Activated naive CD4-positive, alpha-beta T cell (primary cell): ENCODE measurements around the gene CDKL1.
"Not testable (repeated sequence)": the region's sequence is repeated elsewhere in the genome, so short reads cannot be mapped to it uniquely, and the experiment has no call there.

Source experiments
- DNase-seq, 4 experiments: peaks; one replicate each; lab custom pipeline; 2025; lab: John Stamatoyannopoulos, UW

The CDKL1 gene

DNA sequence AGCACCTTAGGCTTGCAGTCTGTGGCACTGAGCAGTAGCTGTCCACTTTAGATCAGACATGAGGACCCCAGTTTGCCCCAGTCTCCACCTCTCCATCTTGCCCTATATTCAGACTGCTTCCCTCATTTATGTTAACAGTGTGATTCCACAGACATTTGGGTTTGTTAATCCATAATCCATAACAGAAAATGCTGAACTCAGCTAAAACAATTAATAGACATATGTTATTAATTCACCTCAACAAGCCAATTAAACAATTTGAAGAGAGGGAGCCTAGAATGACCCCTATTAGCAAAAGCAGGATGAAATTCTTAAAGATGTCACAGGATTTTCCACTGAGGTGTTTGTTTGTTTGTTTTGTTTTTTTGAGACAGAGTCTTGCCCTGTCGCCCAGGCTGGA is 9.1 kb downstream of the CDKL1 start:
- no peak for DNase-seq

DNA sequence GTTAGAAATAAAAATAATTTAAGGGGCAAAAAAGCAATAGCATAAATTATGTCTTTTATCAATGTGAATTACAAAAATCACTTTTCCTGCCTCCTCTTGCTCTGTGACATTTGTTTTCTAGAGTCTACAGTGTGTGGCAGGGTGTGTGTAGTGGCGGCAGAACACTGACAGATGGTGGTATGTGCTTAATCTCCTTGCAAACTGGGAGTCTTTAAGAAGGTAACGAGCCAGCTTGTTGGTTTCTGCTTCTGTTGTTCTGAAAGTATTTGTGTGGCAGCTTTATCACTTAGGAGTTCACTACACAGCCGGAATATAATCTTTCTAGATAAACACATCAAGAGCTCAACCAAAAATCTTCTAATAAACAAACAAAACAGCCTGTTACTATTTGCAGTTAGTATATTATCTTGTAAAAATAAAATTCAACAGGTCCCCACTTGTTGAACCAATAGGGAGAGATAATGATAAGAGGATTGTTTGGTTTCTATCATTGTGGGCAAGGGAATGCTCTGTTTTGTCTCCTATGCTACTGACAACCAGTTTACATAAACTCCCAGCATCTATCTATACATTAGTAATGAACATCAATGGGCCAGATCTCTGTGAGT is 13.0 kb downstream of the CDKL1 start:
- DNase-seq, result no peak

DNA sequence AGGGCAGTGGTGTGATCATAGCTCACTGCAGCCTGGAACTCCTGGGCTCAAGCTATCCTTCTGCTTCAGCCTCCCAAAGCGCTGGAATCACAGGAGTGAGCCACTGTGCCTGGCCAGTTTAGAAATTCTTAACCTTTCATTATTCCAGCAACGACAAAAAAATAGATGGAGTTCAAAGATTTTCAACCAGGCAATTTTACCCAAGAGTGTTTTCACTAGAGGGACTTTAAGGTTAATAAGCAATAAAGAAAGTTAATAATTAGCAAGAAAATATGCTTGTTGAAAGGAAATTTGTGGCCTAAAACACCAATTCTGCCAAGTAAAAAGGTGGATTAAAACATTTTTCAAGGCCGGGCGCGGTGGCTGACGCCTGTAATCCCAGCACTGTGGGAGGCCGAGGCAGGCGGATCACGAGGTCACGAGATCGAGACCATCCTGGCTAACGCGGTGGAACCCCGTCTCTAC is 14.8 kb downstream of the CDKL1 start:
- DNase-seq, result no peak

DNA sequence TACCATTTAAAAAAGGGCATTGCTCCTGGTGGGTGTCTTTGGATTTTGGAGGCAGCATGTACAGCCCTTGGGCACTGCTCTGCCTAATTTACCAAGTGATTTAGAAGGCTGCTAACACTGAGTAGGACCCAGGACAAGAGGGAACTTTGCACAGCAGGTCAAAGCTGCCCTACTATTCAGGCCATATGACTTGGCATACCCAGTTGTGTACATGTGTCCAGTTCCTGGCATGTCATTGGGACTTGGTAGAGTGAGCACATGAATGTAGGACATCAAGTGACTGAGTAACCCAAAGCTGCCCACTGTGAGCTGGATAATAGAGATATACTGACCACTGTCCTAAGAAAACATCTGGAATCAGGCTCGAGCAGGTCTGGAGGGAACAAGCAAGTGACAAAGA is 15.7 kb downstream of the CDKL1 start:
- DNase-seq, result no peak

DNA sequence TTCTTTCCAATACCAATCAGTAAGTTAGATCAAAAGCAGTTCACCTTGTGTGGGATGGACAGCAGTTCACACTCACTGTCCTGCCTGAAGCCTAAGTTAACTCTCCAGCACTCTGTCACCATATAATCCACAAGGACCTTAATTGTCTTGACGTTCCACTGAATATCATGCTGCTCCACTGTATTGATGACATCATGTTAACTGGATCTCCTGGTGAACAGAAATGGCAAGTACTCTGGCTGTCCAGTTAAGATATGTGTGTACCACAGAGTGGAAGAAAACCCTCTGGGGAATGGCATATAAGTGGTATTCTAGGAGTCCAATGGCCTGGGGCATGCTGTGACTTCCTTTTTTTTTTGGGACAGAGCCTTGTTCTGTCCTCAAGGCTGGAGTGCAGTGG is 16.2 kb downstream of the CDKL1 start:
- DNase-seq, result no peak

DNA sequence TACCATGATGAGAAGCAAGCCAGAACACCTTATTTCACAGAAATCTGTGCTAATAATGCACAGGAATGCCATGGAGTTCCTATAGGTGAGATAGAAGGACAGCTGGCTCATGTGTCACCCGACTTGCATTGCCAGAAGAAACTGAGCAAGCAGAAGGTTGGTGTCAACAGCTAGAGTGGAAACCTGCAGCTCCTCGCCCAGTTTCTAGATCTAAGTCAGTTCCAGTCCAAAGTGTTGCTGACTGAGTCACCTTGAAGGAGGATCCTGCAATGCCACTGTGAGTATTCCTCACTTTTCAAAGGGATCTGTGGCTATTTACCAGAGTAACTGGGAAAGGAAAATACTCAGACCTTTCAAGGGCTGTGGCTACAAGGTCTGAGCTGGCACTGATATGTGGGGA is 17.1 kb downstream of the CDKL1 start:
- DNase-seq, result no peak

DNA sequence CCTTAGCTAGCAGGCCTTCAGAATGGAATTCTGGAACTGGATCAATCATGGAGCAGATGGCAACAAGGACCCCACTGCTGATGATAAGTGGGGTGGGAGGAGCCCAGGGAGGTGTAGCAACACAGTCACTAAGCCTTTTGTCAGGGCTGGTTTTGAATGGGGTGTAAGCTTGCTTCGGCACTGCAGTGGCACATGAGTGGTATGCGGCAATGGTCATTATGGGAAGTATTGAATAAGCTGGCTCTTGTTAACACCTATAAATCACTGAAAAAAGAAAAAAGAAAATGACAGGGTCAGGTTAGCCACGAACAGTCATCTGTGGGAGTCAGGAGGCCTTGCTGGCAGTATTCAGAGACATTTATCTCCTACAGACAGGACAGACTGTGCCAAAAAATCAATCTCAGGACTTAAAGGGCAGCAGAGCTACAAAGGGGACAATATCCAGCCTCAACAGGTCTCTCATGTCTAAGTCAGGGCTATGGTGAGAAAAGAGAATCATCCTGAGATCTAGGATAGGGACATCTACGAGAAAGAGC is 19.1 kb downstream of the CDKL1 start:
- DNase-seq, result no peak

DNA sequence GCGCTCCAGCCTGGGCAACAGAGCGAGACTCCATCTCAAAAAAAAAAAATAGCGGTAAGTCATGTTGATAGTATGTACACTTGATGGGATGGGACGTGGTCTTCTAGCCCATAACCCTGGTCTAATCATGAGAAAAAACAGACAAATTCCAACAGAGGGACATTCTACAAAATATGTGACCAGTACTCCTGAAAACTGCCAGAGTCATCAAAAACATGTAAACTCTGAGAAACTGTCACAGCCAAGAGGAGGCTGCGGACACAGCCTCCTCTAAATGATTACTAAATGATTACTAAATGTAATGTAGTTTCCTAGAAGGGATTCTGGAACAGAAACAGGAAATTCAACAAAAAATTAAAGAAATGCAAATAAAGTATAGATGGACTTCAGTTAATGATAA is 20.9 kb downstream of the CDKL1 start:
- DNase-seq, result no peak

DNA sequence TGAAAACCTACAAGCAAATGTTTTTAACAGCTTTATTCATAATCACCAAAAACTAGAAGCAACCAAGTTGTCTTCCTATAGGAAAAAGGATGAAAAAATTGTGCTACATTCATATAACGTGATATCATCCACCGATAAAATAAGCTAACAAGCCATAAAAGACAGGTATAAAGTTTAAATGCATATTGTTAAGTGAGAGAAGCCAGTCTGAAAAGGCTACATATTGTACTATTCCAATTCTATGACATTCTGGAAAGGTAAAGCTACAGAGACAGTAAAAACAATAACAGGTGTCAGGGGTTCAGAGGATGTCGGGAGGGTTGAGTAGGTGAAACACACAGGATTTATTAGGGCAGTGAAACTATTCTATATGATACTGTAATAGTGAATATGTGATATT is 22.7 kb downstream of the CDKL1 start:
- no peak for DNase-seq

DNA sequence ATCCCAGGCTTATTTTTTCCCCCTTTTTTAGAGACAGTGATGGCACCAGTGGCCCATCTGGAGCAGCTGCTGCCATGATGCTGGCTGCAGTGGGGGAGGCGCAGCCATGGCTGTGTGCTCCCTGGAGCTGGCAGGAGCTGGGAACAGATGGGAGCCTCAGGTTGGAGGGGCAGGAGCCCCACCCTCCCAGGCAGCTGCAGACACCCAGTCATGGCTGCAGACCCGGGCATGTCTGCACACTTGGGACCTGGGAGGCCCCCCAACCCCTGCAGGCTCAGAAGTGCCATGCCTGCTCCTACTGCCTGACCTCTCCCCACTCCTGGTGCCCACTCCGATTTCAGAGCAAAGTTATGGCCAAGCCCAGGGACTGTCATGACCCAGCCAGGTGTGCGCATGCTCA is 25.1 kb downstream of the CDKL1 start:
- DNase-seq, result no peak

DNA sequence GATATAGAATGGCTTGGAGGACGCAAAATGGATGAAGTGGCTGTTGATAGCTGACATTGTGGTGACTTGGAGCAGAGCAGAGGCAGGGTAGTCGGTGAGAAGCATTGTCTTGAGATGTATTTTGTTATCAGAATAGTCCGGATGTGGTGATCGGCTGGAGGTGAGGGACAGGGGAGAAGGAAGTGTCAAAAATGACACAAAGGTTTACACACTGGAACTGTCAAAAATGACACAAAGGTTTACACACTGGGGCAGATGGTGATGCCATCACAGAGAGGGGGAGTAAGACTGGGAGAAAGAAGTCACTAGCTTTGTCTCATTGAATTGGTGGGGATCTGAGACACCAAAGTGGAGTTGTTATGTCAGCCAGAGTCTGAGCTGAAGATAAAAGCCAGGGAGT is 30.1 kb downstream of the CDKL1 start:
- no peak for DNase-seq

DNA sequence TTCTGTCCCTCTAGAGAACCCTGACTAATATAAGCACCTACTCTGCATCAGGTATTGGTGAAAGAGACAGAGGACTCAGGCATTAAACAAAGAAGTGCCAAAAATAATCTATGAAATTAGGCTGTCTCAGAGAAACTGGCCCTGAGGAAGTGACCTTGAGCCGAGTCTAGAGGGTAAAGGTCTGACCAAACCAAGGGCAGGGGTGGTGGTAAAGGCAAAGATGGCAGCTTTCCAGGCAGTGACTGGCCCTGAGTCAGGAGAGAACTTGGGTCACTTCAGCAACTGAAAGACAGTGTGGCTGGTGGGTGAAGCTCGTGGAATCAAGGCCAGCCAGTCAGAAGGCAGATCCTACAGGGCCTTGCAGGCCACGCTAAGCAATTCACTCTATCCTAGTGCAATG is 30.6 kb downstream of the CDKL1 start:
- no peak for DNase-seq

DNA sequence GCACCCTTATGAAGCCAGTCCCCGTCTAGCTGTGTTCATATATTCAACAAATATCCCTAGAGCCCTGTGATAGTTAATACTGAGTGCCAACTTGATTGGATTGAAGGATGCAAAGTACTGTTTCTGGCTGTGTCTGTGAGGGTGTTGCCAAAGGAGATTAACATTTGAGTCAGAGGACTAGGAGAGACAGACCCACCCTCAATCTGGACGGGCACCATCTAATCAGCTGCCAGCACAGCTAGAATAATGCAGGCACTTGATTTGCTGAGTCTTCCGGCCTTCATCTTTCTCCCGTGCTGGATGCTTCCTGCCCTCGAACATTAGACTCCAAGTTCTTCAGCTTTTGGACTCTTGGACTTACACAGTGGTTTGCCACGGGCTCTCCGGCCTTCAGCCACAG is 31.1 kb downstream of the CDKL1 start:
- DNase-seq, result not testable (repeated sequence)

DNA sequence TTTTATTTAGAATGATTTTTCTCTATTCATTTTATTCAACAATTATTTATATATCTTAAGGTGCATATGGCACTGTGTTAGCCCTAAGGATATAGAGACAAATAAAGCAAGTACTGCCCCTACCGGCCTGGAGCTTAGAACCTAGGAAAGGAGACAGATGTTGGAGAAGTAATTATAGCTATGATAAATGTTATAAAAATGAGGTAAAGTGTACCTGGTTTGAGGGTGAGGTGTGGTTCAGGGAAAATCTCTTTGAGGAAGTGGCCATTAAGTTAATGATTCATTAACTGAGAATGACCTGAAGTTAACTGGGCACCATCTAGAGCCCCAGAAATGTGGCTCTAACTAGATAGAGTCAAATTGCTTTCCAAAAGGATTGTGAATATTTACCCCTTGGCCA is 31.9 kb downstream of the CDKL1 start:
- no peak for DNase-seq

DNA sequence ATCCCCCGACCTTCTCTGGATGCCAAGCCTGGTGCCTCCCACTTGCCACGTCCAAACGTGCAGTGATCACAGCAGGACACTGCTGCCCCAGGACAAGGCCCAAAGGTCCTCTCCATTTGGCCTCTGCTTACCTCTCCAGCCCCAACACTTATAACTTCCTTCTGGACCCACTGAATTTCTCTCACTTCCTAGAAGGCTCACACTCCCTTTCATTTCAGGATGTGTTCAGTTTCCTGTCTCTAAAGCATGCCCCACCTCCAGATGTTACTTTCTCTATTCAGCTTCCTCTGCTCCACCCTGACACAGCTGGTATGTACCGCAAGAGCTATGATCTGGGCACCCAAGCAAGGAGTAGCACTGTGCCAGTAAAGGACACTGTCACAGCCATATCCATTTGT is 33.0 kb downstream of the CDKL1 start:
- peak in 1 of 4 experiments; percentile 11 for DNase-seq

DNA sequence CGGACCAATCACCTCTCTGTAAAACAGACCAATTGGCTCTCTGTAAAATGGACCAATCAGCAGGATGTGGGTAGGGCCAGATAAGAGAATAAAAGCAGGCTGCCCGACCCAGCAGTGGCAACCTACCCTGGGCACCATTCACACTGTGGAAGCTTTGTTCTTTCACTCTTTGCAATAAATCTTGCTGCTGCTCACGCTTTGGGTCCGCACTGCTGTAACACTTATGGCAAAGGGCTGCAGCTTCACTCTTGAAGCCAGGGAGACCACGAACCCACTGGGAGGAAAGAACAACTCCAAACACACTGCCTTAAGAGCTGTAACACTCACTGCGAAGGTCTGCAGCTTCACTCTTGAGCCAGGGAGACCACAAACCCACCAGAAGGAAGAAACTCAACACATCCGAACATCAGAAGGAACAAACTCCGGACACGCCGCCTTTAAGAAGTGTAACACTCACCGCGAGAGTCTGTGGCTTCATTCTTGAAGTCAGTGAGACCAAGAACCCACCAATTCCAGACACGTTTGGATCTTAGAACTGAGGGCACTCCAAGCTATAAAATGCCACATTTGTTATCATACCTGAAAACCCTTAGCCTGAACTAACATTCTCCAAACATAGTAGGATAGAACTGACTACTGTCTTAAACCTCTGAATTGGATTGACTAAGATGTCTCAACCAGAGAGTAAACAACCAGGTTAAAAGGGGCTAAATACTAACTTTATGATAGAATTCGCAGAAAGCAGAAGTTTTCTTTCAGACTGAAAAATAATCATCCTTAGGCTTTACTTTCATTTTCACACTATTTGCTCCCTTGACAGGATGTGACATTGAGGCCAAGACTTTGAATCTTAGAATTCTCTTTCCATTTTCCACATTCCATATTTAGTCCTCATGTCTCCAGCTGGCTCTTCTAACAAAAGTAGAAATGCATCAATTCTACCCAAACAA is 33.6 kb downstream of the CDKL1 start:
- DNase-seq, result no peak

DNA sequence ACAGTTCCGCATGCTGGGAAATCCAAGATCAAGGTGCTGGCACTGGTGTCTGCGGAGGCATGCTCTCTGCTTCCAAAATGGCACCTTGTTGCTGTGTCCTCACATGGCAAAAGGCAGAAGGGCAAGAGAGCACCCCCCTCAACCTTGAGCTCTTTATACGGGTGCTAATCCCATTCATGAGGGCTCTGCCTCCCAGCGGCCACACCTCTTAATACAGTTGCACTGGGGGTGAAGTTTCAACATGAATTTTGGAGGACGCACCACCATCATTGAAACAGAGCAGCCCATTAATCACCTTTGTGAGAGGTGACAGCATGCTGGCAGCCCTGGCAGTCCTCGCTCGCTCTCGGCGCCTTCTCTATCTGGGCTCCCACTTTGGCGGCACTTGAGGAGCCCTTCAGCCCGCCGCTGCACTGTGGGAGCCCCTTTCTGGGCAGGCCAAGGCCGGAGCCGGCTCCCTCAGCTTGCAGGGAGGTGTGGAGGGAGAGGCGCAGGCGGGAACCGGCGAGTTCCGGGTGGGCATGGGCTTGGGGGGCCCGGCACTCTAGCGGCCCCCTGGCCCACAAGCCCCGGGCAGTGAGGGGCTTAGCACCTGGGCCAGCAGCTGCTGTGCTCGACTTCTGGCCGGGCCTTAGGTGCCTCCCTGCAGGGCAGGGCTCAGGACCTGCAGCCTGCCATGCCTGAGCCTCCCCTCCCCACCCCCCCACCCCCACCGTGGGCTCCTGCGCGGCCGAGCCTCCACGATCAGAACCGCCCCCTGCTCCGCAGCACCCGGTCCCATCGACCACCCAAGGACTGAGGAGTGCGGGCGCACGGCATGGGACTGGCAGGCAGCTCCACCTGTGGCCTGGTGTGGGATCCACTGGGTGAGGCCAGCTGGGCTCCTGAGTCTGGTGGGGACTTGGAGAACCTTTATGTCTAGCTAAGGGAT is 34.9 kb downstream of the CDKL1 start:
- not testable (repeated sequence) for DNase-seq

DNA sequence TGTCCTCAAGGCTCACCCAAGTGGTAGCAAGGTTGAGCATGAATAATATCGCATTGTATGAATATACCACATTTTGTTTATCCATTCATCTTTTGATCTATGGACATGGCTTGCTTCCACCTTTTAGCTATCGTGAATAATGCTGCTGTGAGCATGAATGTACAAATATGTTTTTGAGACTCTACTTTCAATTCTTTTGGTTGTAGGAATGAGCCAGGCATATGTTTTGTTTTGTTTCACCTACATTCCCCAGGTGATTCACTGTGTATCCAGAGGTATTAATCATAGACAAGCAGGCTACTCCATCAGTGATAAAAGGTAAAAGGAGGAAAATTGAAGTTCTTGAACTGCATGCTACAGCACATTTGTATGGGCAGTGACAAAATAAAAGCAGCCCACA is 35.8 kb downstream of the CDKL1 start:
- no peak for DNase-seq

DNA sequence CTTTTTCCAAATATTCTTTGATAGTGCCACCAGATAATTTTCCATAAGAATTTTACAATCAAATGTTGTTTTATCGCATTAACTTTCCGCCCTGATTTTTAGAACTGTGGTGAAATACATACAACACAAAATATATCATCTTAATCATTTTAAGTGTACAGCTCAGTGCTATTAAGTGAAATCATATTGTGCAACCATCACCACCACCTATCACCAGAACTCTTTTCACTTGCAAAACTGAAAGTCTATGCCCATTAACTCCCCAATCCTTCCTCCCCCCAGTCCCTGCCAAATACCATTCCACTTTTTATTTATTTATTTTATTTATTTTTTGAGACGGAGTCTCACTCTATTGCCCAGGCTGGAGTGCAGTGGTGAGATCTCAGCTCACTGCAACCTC is 36.6 kb downstream of the CDKL1 start:
- no peak for DNase-seq

DNA sequence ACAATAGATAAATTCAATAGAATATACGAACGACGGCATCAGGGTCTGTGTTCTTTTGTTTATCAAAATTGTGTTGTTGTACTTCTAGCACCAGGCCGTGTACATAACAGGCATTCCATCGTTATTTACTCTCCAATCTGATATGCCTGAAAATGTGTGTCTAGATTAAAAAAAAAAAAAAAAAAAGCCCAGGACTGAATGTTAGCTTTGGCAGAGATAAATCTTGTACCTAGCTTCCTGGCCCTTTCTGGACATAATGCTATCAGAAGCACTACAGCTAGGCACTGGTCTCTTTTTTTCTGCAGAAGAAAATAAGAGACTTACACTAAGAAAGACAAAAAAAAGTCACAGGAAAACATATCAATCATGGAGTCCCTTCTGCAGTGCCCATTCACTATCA is 37.0 kb downstream of the CDKL1 start:
- no peak for DNase-seq

DNA sequence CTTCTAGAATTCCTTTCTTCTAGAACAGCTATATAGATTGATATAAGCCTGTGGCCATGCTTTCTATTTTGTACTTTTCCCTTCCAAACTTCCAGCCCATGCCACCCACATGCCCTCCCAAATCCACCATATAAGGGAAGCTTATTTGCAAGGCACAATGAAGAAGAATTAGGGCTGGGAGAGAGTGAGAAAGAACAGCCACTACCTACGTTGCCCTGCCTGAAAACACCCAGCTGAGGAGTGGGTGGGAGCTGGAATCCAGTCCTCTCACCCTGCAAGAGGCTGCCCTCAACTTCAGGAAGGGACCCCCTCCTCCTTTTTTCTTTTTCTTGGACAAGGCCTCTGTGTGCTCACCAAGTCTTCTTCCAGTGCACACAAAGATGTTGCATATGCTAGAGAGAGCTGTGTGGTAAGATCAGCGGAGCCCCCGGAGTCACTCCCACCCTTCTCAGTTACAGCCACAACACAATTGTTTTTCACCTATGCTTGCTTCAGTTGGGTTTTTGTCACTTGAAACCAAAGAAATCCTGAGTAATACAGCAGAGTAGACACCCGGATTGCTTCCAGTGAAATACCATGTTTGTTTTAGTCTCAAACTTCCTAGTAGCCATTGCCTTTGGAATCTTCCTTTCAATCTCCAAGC is 38.8 kb downstream of the CDKL1 start:
- no peak for DNase-seq

DNA sequence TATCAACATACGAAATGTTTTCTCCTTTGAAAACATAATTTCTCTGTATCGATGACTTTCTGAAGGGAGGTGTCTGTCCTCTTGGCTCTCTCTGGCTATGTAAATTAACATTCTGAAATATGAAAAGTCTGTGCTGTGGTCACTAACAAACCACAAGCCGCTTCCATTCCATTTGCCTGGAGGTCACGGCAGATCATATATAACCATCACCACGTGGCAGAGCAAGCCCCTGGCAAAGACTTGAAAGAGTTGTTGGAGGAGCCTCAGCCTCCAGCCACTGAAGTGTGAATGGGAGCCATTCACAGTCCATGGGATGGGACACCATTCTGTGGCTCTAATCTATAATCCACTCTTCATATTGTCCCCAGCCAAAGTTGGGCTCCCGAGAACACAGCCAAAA is 39.6 kb downstream of the CDKL1 start:
- DNase-seq, result no peak
